ENCODE measurements around the gene PRR3.

- TF ChIP-seq EZH2 (IDR thresholded peaks at IDR 0.05) (no peak), FOXP2 (optimal IDR thresholded peaks at IDR 0.05; ENCODE audit: control extremely low read depth, extremely low read length, insufficient read depth) (no peak), POLR2AphosphoS5 (IDR thresholded peaks at IDR 0.05; ENCODE audit: borderline replicate concordance, low read depth, low read length) (no peak)
These were observed 7.0 kb downstream of the PRR3 start for GRCh38 chr6:30564114-30564513.
